ENCODE data around the gene TBX18. TPM values are rescaled to one million over a fixed set of nuclear protein-coding genes. Genes with fewer than 3 reads are reported as not detected.
A peak's percentile ranks its signal among the peaks of the same experiment; 100 is the strongest.

The TBX18 gene
- total RNA-seq, 1 experiment from 2014 or later, result 26.8 TPM

DNA sequence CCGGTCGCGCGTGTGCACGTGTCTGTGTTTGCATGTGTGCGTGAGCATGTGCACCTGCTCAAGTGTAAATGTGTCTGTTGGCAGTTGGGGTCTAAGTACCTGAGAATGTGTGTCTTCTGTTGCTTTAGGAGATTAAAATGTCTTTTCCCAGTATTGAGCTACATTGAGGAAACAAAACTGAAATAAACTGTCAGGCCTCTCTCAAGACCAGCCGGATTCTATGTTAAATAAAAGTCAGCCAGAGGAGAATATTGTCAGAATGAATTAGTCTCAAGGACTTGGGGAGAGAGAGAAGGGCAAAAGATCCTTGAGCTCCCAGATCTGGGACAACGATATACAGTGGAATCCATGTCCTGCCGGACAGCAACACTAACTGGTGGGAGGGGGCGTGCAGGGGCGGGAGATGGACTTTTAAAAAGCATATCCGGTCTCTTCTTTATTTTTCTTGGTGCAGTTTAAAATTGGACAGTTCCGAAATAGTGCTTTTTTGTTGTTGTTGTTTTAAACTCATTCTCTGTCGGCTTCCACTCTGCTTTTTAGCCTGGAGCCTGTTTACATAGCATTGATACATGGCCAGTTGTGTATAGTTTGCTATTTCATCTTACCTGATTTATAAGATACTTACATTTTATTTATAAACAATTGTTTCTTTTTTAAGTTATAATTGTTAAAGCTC, 3.3 kb upstream of the TBX18 start:
- no peaks in the 10 kb centered on the region for H3K4me1 ChIP-seq
- no peaks in the 10 kb centered on the region for H3K9me3 ChIP-seq (replicated peaks)
- H3K4me3 ChIP-seq, result peak overlapping the region; percentile 53
- no peaks in the 10 kb centered on the region for H3K36me3 ChIP-seq
- DNase-seq, result no peak
- H3K27ac ChIP-seq, result peak overlapping the region; percentile 80
- H3K27me3 ChIP-seq, result no peaks in the 10 kb centered on the region

DNA sequence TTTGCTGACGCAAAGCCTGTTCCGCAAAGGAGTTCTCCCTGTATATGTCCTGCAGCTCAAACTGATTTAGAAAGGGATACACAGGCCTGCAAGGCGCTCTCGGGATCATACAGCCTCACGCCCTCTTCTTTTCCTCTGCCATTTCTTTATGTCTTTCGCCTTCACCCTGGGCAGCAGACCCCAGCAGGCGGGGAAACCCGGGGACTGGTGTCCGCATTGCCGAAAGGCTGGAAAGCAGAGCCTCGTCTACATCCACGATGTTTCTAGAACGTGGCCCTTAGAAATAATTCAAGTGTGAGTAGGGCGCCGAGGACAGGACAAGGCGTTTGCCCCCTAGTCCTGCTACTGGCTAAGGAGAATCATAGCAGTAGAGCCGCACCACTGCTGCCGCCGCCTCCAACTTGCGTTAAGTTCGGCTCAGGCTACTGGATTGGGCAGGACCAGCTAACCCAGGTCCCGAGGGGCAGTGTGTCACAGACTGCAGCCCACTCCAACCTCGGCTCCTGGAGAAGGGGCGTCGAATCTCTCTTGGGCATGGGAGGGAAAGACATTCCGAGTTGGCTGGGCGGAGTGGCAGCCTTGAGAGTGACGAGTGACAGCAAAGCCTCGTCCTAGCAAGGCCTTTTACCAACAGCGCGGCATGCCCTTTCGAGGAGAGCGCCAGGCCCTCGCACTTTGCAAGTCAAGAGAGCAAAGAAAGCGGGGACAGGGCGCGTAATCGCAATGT, 2.6 kb upstream of the TBX18 start:
- no peaks in the 10 kb centered on the region for H3K27me3 ChIP-seq
- H3K27ac ChIP-seq, result no peak overlapping the region
- no peaks in the 10 kb centered on the region for H3K36me3 ChIP-seq
- H3K9me3 ChIP-seq (replicated peaks), result no peaks in the 10 kb centered on the region
- DNase-seq, result no peak
- no peak overlapping the region for H3K4me3 ChIP-seq
- H3K4me1 ChIP-seq, result no peaks in the 10 kb centered on the region

DNA sequence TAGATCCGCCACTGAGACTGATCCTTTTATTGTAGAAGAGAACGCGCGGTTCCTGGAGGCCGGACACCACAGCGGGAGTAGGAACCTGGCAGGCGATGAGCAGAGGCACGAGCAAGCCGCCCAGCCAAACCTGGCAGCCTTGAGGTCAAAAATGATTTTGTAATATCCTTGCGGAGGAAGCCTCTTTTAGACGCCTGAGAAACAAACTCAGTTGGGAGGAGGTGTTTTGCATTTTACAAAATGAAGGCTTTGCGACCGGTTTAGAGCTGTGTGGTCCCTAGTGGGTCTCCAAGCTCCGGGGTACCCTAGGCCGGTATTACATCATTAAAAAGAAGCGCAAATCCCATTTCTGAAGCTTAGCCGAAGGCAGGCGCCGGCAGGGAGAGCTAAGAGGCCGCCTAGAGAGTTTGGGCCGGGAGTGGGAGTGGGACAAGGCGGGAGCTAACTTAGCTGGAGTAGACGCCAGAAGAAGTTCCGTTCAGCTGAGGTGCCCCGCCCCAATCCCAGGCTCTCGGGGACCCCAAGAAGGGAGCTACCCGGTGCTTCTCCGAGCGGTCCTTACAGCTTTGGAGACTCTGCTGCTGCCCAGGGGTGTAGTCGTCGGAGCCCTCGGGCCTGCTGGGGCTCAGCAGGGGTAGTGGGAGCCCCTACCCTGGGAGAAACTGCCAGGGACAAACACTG, 1.9 kb upstream of the TBX18 start:
- 0 out of 2 replicates have a peak, but pooled peaks cover 3% of the 10 kb centered on the region for H3K36me3 ChIP-seq
- no peak for DNase-seq
- H3K27me3 ChIP-seq, result no peaks in the 10 kb centered on the region
- peaks cover under 1% of the 10 kb centered on the region; the same call in 1 of the 2 replicates for H3K4me1 ChIP-seq
- no peak overlapping the region for H3K4me3 ChIP-seq
- H3K27ac ChIP-seq, result no peak overlapping the region
- H3K9me3 ChIP-seq (replicated peaks), result no peaks in the 10 kb centered on the region

DNA sequence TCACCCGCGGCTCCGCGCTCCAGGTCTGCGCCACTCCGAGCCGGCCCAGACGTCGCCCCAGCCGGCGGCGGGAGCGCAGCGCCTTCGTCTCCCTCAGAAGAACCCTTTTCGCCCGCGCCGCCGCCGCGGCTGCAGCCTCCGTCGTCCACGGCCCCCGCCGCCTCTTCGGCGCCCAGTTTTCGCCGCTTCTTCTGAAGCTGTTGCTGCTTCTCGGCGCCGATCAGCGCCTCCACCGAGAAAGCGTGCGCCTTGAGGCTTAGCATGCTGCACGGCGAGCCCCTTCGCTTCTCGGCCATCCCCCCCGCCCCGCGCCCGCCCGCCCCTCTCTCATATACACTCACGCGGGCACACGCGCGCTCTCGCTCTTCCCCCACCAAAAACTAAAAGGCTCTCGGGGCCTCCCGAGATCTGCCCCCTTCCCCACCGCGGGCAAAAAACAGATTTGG, 489 bp downstream of the TBX18 start:
- H3K4me3 ChIP-seq, result peak overlapping the region; percentile 91
- H3K4me1 ChIP-seq, result peaks cover 9% of the 10 kb centered on the region
- peak overlapping the region; percentile 99 for H3K27ac ChIP-seq
- H3K36me3 ChIP-seq, result peaks cover 14% of the 10 kb centered on the region
- H3K9me3 ChIP-seq (replicated peaks), result no peaks in the 10 kb centered on the region
- DNase-seq, result no peak
- no peaks in the 10 kb centered on the region for H3K27me3 ChIP-seq

DNA sequence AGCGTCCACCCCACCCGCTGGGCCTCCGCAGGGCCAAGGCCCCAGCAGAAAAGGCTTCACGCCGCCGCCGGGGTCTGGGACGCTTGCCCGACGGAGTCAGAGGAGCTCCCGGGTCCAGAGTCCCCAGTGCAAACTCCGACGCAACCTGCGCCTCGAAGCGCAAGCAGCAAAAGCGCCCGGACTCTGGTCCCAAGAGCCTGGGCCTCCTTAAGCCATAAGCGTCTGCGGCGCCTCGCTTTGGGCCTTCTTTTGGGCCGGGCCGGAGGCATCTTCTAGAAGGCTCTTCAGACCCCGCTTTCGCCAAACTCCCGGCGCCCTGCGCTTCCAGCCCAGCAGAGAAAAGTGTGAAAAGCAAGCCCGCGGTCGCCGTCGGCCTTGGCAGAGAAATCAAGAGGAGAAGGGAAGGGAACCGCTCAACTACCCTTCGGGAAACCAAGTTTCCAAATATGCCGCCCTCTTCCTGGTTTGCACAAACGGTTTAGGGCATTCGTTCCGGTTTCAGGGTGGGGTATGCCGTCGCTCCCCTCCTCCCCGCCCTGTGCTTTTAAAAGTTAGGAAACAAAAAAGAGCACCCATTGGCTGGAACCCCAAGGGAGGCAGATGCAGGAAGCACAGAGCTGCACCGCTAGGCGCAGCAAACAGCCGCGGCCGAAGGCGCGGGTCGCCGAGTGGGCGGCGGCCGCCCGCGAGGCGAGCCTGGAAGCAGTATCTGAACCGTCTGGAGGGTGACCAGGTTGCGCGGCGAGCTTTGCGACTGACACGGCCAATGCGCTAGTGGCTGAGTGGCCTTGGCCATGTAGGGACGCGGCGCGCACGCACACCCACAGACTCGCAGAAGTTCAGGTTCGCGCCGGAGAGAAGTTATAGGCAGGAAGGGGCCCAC, 1.2 kb downstream of the TBX18 start:
- Histone ChIP-seq H3K27me3 (no peaks in the 10 kb centered on the region), H3K36me3 (peaks cover 16% of the 10 kb centered on the region), H3K4me1 (peaks cover 9% of the 10 kb centered on the region), H3K9me3 (replicated peaks) (no peaks in the 10 kb centered on the region), H3K4me3 (peak overlapping the region; percentile 91), H3K27ac (peak overlapping the region; percentile 99)
- peak; percentile 86 to 87 for DNase-seq

DNA sequence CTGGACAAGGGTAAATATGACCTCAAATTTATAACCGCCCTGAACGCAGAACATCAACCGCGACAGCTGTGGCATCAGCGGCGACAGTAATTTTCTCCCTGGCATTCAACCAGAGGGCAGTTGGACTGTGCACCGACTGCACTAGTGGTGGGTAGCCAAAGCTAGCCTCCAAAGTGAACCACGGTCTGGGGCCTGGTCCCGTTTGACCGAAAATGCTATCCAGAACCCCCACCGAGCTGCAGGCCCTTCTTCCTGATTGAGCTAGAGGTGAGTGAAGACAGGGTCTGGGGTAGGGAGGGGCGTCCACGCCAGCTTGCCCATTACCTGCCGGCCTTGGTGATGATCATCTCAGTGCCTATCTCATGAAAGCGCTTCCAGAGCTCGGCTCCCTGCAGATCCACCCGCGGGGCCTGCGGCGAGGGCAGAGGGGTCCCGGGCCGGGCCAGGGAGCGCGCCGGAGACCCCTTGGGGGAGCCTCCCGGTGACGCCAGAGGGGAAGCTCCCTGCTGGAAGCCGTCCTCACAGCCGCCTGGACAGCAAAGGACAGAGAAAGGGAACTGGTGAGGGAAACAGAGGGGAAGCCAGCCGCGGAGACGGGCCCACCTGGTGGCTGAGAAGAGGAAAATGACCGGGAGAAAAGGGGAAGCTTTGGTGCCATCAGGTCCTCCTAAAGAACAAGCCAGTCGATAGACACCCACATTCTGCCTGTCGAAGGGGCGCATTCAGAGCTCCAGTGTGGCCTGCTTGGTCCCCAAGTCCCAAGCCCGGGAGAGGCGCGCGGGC, 2.0 kb downstream of the TBX18 start:
- Histone ChIP-seq H3K9me3 (replicated peaks) (no peaks in the 10 kb centered on the region), H3K27me3 (no peaks in the 10 kb centered on the region), H3K36me3 (peaks cover 19% of the 10 kb centered on the region), H3K4me3 (peak overlapping the region; percentile 91), H3K27ac (peak overlapping the region; percentile 99), H3K4me1 (peaks cover 9% of the 10 kb centered on the region)
- DNase-seq, result peak; percentile 67 to 73

DNA sequence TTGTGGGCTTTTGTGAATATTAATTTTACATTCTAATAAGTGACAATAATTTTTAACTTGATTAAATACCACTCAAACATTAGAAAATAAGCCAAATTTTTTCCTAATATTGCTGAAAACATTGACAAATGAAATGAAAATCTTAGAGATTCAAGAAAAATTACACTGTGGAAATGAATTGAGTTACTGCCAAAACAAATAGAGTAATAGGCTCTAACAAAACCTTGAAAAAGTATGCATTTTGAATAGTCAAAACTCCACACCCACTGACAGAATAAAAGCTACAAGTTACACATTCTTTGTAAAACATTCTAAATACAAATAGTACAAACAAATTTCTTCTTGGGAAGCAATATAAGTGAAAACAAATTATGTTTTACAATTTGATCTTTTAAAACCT, 5.9 kb downstream of the TBX18 start:
- DNase-seq, result no peak
- Histone ChIP-seq H3K36me3 (peaks cover 34% of the 10 kb centered on the region), H3K9me3 (replicated peaks) (no peaks in the 10 kb centered on the region), H3K4me3 (no peak overlapping the region), H3K4me1 (peaks cover 9% of the 10 kb centered on the region), H3K27me3 (no peaks in the 10 kb centered on the region), H3K27ac (no peak overlapping the region)

DNA sequence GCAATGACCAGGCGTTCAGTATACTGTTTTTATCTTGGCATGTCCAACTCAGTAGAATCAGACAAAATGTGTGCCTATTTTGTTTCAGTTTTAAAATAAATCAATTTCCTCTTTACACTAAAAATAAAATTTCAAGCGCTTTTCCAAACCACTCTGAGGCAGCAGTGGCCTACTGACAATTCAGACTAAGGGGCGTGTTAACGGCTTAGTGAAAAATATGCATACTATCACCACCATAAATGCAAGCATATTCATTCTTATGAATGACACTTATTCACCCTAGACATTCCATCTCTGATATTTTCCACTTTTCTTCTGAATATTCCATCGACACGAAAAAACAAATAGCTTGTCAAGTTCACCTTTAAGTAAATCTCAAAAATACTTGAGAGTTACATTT, 7.5 kb downstream of the TBX18 start:
- Histone ChIP-seq H3K4me1 (peaks cover 9% of the 10 kb centered on the region), H3K36me3 (peaks cover 44% of the 10 kb centered on the region), H3K9me3 (replicated peaks) (no peaks in the 10 kb centered on the region), H3K4me3 (no peak overlapping the region), H3K27ac (no peak overlapping the region), H3K27me3 (no peaks in the 10 kb centered on the region)
- no peak for DNase-seq

DNA sequence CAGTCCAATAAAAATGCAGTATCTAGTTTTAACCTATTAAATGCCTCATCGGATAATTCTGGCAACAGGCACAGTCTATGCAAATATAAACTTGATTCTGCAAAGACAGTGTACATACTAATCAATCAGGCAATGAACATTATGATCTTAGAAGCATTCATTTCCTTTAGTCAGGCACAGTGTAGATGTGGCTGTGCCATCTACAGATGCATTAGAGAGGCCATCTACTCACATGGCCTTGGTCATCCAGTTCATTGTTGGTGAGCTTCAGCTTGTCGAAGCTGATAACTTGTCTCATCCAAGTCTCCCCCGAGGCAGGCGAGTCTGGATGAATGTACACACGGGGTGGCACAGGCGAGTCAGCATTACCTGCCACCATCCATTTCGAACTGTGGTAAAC, 7.9 kb downstream of the TBX18 start:
- Histone ChIP-seq H3K36me3 (peaks cover 44% of the 10 kb centered on the region), H3K9me3 (replicated peaks) (no peaks in the 10 kb centered on the region), H3K27ac (no peak overlapping the region), H3K27me3 (no peaks in the 10 kb centered on the region), H3K4me3 (no peak overlapping the region), H3K4me1 (peaks cover 9% of the 10 kb centered on the region)
- no peak for DNase-seq

DNA sequence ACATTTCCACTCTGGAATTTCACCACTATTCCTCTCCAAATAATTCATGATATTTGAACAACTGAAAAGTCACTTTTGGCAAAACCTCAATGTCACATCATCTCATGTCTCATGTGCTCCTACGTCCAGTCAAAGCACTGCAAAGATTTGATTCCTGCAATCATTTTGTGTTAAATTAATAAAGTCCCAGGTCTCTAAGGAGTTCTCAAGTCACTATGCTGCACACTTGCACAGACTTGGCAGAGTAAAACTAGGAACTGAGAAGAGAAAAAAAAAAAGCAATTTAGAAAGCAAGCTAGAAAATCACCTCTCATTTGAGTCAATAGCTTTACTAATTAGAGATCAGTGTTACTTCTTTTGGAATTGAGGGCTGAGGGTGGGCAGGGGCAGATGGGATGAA, 11.2 kb downstream of the TBX18 start:
- H3K27me3 ChIP-seq, result no peaks in the 10 kb centered on the region
- peaks cover 39% of the 10 kb centered on the region for H3K36me3 ChIP-seq

DNA sequence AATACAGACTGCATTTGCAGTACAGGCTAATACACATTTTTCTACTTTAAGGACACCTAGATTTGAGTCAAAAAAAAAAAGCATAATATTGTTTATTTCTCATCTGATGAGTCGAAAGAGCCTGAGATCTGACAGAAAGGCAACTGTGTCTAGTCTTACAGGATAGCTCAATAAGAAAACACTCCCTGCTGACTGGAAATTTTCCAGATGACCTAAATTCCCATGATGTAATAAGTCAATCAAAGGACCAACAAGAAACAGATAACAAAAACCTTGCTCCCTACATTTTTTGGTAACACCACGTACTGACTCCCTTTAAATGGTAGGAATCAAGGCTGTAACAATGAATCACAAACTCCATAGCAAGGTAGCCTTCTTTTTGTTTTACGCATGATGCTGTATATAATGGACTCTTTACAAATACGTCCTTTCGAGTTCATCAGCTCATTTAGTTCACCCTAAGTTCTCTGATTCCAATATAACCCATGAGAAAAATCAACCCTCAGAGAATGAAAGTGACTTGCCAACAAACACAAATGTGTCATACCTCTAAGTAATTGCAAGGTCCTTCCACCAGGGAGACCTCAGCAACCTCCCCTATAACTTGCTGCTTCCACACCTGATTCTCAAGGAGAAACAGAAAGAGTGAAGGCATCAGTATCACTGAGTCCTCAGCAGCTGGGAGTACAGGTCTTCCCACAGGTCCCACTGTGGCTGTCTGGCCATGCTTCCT, 12.1 kb downstream of the TBX18 start:
- H3K36me3 ChIP-seq, result peaks cover 36% of the 10 kb centered on the region
- H3K27me3 ChIP-seq, result no peaks in the 10 kb centered on the region
- no peak overlapping the region for H3K27ac ChIP-seq
- no peaks in the 10 kb centered on the region for H3K4me1 ChIP-seq
- DNase-seq, result no peak
- H3K9me3 ChIP-seq (replicated peaks), result no peaks in the 10 kb centered on the region
- no peak overlapping the region for H3K4me3 ChIP-seq

More for the DNA sequence above, 11.2 kb downstream of the TBX18 start:
- Histone ChIP-seq H3K9me3 (replicated peaks) (no peaks in the 10 kb centered on the region), H3K4me1 (no peaks in the 10 kb centered on the region), H3K4me3 (no peak overlapping the region), H3K27ac (no peak overlapping the region)
- no peak for DNase-seq

DNA sequence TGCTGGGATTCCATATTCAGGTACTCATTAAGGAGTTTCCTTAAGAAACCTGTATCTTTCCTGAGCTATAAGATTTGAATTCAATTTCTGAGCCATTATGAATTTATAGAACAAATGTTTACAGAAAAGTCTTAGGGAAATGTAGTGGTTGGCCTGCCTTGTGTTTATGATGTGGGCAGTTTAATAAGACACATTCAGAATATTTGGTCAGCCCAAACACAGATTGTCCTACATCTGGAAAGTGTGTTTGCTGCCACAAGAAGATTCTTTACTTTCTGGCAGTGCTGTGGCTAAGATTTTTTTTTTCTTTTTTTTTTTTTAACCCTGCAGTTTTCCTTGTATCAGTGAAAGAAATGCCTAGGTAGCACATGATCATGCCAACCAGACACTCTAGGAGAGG, 15.2 kb downstream of the TBX18 start:
- no peaks in the 10 kb centered on the region for H3K9me3 ChIP-seq (replicated peaks)
- H3K4me3 ChIP-seq, result no peak overlapping the region
- H3K4me1 ChIP-seq, result no peaks in the 10 kb centered on the region
- peaks cover 39% of the 10 kb centered on the region for H3K36me3 ChIP-seq
- no peak for DNase-seq
- H3K27me3 ChIP-seq, result no peaks in the 10 kb centered on the region
- no peak overlapping the region for H3K27ac ChIP-seq

DNA sequence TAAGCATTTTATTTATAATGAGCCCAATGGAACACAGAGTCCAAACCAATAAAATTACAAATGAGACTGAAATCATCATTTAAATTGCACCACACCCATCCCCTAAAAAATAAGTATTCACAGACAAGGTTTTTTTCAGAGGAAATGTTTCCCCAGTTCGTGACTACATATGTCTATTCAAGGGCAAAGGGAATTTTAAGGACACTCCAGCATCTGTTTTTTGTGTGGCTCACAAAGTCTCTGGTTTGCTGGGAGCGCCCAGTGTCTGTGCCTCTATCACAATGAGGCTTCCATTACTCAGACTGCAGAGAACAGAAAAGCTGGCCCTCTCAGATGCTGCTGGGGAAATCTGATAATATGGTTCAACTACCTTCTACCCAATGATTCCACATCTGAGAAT, 16.0 kb downstream of the TBX18 start:
- no peaks in the 10 kb centered on the region for H3K9me3 ChIP-seq (replicated peaks)
- no peak overlapping the region for H3K27ac ChIP-seq

More for the DNA sequence above, 16.0 kb downstream of the TBX18 start:
- no peak for DNase-seq
- H3K4me1 ChIP-seq, result no peaks in the 10 kb centered on the region
- no peaks in the 10 kb centered on the region for H3K27me3 ChIP-seq
- H3K36me3 ChIP-seq, result peaks cover 40% of the 10 kb centered on the region
- H3K4me3 ChIP-seq, result no peak overlapping the region
